ENCODE measurements around the gene AOC3. TPM values are rescaled to one million over a fixed set of nuclear protein-coding genes. Genes with fewer than 3 reads are reported as not detected.

The AOC3 gene
- total and polyA plus RNA-seq, 4 donors: 2.0 to 18.2 (median 4.7) TPM

GRCh38 chr17:42904110-42904469 is 53.1 kb downstream of the AOC3 start:
- Histone ChIP-seq H3K9me3 (ENCODE audit: control insufficient read depth in 4 of 4, low read length in 3 of 4) (no peaks in the 10 kb centered on the region), H3K4me3 (ENCODE audit: low read depth in 1 of 3, low read length in 3 of 3) (no peak overlapping the region), H3K27me3 (ENCODE audit: control insufficient read depth in 4 of 4, insufficient read depth in 4 of 4, low read length in 3 of 4) (no peaks in the 10 kb centered on the region), H3K36me3 (ENCODE audit: control insufficient read depth in 4 of 4, insufficient read depth in 3 of 4, low read depth in 1 of 4, low read length in 3 of 4) (peaks cover 0 to 40% (median 12%) of the 10 kb centered on the region in 4 donors), H3K9ac (ENCODE audit: low read depth in 1 of 2, low read length in 2 of 2) (no peak overlapping the region), H3K27ac (ENCODE audit: low read depth in 1 of 2, low read length in 2 of 2) (peak overlapping the region in 1 of 2 donors; percentile 2), H3K4me1 (ENCODE audit: control insufficient read depth in 4 of 4, insufficient read depth in 4 of 4, low read length in 3 of 4) (peaks cover 4 to 42% (median 19%) of the 10 kb centered on the region in 4 donors)
- TF ChIP-seq TAF1 (conservative IDR thresholded peaks at IDR 0.05) (no peak), FOXA2 (IDR thresholded peaks at IDR 0.05) (no peak), MAX (IDR thresholded peaks at IDR 0.05) (no peak), RAD21 (IDR thresholded peaks at IDR 0.05) (peak in 1 of 2 donors; percentile 29), HNF4G (IDR thresholded peaks at IDR 0.05) (no peak), EGR1 (IDR thresholded peaks at IDR 0.05; ENCODE audit: low read depth in 2 of 2) (no peak), GABPA (IDR thresholded peaks at IDR 0.05 in 1 of 2, conservative IDR thresholded peaks at IDR 0.05 in 1 of 2) (no peak), HNF4A (conservative IDR thresholded peaks at IDR 0.05) (peak; percentile 28 to 67), YY1 (IDR thresholded peaks at IDR 0.05) (peak; percentile 36), SP1 (IDR thresholded peaks at IDR 0.05) (peak; percentile 31), NR2F2 (IDR thresholded peaks at IDR 0.05) (no peak), FOXA1 (IDR thresholded peaks at IDR 0.05) (no peak), REST (IDR thresholded peaks at IDR 0.05) (peak; percentile 38), ZBTB33 (IDR thresholded peaks at IDR 0.05) (no peak), JUND (IDR thresholded peaks at IDR 0.05) (peak in 1 of 2 donors; percentile 30), RXRA (IDR thresholded peaks at IDR 0.05) (peak; percentile 35 to 79)
- TF ChIP-seq, protein P1, sequence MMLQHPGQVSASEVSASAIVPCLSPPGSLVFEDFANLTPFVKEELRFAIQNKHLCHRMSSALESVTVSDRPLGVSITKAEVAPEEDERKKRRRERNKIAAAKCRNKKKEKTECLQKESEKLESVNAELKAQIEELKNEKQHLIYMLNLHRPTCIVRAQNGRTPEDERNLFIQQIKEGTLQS (IDR thresholded peaks at IDR 0.05): no peak
- TF ChIP-seq, protein P2, sequence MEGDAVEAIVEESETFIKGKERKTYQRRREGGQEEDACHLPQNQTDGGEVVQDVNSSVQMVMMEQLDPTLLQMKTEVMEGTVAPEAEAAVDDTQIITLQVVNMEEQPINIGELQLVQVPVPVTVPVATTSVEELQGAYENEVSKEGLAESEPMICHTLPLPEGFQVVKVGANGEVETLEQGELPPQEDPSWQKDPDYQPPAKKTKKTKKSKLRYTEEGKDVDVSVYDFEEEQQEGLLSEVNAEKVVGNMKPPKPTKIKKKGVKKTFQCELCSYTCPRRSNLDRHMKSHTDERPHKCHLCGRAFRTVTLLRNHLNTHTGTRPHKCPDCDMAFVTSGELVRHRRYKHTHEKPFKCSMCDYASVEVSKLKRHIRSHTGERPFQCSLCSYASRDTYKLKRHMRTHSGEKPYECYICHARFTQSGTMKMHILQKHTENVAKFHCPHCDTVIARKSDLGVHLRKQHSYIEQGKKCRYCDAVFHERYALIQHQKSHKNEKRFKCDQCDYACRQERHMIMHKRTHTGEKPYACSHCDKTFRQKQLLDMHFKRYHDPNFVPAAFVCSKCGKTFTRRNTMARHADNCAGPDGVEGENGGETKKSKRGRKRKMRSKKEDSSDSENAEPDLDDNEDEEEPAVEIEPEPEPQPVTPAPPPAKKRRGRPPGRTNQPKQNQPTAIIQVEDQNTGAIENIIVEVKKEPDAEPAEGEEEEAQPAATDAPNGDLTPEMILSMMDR (IDR thresholded peaks at IDR 0.05; ENCODE audit: low read depth, low read length, missing input control): no peak
- 36% methylated on average over 6 of the region's 6 CpGs for WGBS
- DNase-seq (ENCODE audit: low spot score): no peak

Measured in liver (tissue), 9 donors.